HG03045 (cell line): ENCODE measurements around the gene YEATS4.
"Not testable (repeated sequence)": the region's sequence is repeated elsewhere in the genome, so short reads cannot be mapped to it uniquely, and the experiment has no call there.

ENCODE experiments used
- ATAC-seq: cut with Tn5 transposase; IDR thresholded peaks from one replicate; pipeline ENCODE4 v1.9.1; 2021; ENCODE audit warnings: mild to moderate bottlenecking, moderate library complexity; ENCODE audit not compliant: unreplicated experiment

Gene YEATS4

DNA sequence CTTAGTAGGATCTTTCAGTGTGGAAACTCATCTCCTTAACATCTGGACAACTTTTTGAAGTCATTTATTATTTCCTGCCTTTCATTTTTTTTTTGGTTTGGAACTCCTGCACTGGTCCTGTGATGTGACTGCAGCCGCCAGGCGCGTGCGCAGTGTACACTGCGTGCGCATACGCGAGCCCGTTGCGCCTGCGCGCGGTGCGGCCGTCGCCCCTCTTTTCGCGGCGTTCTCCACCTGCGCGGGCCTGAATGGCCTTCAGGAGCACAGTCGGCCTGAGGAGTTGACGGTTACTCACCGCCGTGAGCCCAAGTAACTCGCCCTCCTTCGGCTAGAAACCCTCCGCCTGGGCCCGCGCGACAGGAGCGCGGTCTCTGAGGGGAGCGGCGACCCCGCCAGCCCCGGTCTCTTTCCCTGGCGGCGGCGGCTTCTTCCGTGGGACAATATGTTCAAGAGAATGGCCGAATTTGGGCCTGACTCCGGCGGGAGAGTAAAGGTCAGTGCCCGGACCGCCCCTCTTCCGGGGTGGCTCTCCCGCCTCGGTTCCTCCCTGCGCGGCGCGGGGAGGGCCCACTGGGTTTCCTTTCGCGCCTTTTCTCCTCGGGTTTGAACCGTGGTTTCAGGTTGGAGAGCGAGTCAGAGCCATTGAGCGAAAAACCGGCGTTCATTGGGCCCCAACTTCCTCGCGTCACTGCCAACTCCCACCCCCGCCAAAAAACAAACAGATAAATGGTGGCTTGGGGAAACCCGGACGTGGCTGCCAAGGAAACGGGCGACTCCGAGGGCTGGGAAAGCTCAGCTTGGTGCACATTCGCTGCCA is at the start of gene YEATS4:
Gene YEATS4, plus strand, starts transcription at position 213 of the 817 bp plus-strand sequence. Its CDS starts 230 bp downstream, at position 443.
- peak; percentile 88 for ATAC-seq

DNA sequence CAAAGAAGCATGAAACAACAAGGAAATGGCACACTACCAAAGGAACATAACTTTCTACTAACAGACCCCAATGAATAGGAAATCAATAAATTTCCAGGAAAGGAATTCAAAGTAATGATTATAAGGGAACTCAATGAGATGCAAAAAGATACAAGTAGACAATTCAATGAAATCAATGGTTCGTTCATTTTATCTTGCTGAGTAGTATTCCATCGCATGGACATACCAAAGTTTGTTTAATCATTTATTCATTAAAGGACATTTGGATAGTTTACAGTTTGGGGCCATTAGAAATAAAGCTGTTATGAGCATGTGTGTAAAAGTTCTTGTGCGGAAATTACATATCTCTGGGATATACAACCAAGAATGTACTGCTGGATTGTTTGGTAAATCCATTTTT is 46.3 kb upstream of the YEATS4 start:
- ATAC-seq = no peak

DNA sequence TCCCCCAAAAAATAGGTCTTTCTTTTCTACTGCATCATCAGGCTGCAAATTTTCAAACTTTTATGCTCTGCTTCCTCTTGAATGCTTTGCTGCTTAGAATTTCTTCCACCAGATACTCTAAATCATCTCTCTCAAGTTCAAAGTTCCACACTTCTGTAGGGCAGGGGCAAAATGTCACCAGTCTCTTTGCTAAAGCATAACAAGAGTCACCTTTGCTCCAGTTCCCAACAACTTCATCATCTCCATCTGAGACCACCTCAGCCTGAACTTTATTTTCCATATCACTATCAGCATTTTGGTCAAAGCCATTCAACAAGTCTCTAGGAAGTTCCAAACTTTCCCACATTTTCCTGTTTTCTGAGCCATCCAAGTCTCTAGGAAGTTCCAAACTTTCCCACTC is 42.8 kb upstream of the YEATS4 start:
- not testable (repeated sequence) for ATAC-seq

DNA sequence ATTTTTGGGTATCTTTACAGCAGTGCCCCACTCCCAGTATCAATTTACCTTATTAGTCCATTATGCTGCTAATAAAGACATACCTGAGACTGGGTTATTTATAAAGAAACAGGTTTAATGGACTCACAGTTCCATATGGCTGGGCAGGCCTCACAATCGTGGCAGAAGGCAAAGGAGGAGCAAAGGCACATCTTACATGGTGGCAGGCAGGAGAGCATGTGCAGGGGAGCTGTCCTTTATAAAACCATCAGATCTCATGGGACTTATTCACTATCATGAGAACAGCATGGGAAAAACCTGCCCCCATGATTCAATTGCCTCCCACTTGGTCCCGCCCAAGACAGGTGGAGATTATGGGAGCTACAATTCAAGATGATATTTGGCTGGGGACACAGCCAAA is 42.3 kb upstream of the YEATS4 start:
- not testable (repeated sequence) for ATAC-seq

DNA sequence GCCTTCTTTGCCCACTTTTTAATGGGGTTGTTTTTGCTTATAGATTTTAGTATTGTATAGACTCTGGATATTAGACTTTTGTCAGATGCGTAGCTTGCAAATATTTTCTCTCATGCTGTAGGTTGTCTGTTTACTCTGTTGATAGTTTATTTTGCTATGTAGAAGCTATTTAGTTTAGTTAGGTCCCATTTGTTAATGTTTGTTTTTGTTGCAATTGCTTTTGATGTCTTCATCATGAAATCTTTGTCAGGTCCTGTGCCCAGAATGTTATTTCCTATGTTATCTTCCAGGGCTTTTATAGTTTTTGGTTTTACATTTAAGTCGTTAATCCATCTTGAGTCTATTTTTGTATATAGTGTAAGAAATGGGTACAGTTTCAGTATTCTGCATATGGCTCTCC is 41.3 kb upstream of the YEATS4 start:
- no peak for ATAC-seq

DNA sequence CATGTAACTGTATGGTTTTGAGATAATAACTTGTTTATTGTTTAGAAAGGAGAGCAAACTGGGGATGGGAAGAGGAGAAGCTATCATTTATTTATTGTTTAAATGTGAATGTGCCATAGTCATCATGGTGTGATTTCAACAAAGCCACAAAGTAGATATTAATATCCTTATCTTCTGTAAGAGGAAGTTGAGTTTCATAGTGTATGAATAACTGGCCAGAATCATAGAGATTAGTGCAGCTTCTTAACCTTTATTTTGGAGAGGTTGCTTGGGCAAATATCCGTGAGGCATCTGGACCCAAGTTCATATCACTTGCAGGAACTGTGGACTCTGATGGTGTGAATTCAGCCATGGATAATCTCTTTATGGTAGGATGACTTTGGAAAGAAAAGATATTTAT is 38.2 kb upstream of the YEATS4 start:
- ATAC-seq = no peak

DNA sequence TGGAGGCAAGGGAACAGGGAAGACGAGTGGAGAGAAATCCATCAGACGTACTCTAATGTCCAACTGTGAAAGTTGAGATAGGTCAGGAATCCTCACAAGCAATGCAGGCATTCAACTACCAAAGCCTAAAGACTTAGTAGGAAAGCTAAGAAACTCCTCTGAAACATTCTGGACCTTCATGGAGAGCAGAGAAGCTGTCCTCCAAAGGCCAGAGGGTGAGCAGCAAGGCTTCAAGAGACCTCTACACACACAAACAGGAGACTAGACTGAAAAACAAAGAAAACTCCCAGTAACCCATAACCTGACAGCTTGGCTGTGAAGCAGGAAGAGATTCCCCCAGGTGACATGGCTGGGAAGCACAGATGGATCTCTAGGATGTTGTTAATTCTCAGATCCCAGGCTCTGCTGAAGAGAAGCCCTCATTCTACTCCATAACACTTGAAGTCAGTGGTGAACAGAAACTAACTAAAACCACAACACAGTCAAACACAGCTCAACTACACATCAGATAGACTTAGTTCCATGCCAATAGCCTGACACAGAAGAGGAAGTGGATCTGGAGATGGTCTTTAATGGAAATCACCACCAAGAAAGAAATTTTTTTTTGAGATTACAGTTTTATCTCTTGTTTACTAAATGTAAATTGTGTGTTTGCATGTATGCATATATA is 34.6 kb upstream of the YEATS4 start:
- ATAC-seq = peak; percentile 90

DNA sequence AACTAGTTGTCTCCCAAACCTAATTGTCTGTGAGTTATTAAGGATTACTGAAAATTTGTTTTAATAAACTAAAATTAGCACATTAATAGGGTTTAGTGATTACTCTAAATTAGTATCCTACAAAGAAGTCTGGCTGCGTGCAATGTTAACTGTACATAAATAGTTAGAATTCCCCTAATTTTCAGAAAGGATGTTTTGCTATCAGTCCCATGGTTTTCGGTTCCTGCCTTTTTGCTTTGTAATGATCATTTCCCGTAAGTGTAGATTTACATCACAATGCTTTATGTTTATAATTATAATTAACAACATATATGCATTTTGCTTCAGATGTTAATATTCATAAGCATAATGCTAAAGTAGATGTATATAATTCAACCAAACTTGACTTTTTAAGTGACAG is 31.1 kb upstream of the YEATS4 start:
- no peak for ATAC-seq

DNA sequence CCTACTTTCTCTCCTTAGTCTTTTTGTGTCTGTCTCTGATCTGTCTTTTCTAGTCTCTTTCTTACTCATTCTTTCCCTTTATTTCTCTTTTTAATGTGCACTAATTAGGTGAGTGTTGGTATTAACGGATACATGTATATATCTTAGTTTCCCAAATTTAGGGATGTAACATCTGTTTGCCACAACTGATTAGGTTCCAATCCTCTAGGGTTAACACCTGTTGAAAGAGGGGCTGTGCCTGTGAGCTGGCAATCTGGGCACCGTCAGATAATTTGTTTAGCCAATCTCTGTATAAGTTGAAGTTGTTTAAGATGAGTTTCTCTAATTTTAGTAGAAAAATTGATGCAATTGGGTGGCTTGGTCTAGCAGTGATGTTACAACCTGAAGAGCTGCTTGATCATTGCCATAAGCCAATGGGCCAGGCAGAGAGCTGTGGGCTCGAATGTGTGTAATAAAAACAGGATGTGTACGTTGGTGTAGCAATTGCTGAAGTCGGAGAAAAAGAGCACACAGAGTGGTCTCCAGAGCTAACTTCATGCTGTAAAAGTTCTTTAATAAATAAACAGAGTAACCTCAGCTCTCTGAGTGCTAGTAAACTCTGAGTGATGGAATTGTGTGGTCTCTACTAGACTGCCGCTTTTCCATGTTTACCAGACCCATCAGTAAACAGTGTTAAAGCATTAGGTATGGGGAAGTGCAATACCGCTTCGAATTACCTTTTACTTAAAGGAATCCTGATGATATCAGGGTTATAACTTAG is 29.7 kb upstream of the YEATS4 start:
- ATAC-seq = no peak

DNA sequence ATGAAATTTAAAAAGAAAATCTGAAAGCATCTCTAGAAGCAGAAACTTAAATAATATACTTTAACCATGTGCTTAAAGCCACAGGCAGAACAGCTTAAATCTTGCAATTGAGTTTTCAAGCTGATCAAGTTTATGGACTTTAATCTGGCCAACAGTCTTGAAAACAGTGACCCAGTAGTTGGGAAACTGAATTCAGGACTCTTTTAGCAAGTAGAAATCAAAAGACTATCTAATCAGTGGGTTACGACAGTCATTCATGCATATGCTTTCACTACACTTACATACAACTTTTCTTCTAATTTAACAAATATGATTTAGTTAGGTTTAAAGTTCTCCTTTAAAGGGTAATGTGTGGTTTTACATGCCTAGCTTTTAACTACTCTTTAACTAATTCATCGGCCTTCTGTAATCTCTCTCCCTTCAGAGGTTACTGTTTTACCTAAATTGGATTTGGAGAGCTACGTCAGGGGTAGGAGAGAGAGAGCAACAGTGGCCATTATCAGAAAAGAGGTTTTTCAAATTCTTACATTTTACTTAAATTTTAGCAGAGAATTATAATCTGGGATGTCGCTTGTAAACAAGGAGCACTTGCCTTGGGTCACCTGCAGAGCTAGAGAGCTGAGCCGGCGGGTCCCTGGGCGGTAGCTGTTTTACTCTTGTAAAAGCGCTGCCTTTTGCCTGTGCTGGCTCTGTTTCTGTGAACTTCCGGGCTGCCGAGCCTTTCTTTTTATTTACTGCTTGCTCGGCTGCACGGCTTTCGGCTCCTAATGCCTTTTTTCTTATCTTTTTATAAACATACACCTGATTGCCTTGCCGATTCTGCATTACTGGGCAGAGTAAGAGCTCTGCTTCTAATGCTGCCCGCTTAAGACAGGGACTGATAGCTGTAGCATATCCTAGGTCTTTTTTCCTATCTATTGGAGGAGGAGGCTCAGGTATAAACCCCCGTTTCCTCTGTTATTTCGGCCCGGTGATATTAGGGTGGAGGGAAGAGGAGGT is 28.8 kb upstream of the YEATS4 start:
- ATAC-seq = peak; percentile 87

DNA sequence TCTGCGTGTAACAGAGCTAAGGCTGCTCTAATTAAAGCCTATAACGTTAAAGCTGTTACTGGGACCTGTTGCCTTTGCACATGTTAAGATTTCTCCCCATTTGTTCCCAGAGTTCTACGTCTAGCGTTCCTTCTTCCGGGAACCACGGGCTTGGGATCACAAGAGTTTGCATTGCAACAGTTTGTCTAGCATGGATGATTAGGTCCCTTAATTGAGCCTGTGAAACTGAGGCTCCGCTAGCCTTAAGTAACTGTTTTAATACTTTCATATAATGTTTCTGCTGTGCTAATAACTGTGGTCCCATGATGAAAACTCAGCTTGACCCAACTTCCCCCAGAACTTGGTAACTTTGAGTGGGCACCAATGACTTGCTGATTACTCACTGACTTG is 28.0 kb upstream of the YEATS4 start:
- ATAC-seq = no peak

DNA sequence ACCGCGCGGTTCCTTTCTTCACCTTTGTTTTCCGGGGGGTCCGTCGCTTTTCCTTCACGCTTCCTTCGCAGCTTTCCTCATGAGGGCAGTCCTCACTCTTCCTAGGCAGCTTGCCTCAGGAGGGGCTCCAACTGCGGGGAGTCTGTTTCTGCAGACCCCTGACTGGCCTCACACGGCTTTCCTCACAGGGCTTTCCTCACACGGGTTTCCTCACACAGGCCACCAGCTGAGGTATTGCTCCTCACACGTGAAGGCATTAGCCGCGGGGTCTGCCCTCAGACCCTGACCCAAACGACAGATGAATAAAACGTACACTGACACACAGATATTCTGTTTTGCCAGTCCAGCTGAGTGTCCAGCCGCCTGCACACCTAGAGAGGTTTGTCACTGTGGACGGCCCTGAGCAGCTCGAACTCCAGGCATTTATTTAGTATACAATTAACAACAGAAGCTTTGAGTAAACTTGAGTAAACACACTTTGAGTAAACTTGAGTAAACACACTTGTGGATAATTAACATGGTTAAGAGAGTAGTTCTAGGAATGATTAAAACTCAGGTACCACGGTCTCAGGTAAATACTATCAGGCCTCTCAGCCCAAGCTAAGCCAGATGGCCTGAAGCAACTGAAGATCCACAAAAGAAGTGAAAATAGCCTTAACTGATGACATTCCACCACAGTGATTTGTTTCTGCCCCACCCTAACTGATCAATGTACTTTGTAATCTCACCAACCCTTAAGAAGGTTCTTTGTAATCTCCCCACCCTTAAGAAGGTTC is 27.4 kb upstream of the YEATS4 start:
- ATAC-seq = no peak

DNA sequence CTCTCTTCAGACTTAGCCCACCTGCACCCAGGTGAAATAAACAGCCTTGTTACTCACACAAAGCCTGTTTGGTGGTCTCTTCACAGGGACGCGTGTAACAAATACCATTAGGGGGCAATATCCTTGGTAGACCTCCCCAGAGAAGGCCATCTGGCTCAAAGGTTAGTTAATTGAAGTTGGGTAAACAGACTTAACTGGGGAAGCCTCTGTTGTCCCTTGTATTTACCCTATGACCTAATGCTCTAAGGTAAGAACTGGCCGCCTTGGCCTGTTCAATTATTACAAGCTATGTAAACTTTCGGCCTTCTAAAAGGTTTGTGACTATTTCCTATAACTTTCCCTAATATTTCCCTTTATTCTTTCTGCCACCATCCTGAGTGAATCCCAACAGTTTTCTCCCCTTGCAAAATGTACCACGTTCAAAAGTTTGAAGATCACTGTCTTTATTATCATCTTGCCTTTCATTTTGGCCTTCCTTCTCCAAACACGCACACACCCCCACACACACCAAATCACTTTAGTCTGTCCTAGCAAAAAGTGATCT is 26.7 kb upstream of the YEATS4 start:
- no peak for ATAC-seq

DNA sequence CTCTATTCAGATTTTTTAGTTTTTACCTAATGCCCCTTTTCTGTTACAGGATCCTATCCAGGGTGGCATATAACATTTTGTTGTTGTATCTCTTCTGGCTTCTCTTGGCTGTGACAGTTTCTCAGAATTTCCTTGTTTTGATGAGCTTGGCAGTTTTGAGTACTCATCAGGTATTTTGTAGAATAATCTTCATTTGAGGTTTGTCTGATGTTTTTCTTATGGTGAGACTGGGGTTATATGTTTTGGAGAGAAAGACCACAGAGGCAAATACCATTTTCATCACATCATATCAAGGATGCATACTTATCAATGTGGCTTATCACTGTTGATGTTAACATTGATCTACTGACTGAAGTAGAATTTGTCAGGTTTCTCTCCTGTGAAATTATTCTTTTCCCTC is 25.4 kb upstream of the YEATS4 start:
- ATAC-seq = no peak

DNA sequence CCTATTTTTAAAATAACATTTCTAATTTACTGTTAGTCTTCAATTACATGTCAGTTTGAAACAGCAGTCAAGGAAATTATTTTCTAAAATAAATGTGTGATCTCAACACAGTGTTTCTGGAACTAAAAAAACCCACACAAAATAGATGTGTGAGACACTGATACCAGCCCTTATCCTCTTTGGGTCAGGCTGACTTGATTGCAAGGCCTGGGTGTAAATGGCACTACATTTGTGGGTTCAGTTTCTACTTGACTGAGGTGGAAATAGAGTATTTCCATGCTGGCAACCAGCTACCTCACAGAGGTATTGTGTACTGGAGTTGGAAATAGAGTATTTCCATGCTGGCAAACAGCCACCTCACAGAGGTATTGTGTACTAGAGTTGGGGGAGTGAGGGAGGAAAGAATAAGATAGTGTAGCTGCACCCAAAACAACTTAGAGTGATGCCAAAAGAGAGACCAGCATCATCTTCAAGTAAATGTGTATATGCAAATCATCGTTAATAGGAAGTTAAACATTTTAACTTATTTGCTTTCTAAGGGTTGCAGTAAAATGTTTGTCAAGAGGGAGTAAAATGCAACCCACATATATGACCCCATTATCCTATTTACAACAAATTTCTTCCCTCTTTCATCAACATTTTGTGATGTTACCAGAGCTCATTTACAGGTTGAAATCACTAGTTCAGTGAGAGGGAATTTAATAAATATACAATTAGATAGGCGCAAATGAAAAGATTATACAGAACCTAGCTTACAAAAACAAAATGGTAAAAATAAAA is 22.0 kb upstream of the YEATS4 start:
- no peak for ATAC-seq

DNA sequence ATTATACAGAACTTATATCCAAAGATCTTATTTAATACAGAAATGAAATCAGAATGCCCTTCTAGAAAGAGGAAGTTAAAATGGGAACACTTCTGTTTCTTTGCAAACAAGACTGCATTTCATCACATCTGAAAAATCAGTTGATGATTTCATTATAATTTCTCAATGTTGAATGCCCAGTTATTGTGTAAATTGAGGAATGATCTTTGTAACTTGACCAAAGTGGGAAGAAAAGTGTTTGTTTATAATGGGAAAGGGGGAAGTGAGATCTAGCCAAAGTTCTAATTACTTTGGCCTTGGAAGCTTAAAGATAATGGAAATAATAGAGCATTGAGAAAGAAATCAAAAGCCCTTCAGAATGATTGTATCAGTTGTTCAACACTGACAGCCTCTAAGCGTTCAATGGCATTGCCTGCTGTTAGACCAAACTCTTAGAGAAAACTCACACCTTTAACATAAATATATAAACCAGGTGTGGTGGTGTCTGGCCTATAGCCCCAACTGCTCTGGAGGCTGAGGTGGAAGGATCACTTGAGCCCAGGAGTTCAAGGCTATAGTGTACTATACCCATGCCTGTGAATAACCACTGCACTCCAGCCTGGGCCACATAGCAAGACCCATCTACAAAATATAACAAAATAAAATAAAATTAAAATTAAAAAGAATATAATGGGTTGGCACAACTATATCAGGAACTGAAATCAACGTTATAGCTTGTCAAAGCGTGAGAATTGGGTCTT is 21.3 kb upstream of the YEATS4 start:
- ATAC-seq = no peak

DNA sequence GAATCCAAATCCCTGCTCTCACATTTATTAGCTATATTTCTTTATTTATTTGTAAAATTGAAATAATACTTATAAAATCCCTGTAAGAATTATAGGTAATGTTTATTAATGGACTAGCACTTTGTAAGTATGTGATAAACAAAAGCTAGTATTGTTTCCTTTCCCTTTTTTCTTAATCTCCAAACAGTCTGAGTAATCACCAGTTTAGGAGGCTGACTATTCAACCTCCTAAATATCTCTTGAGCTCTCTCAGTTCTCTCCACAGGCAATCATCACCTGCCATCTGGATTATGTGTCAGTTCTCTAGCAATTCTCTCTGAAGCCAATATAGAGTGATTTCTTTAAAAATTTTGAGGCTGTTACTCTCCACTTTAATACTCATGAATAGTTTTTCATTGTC is 20.6 kb upstream of the YEATS4 start:
- no peak for ATAC-seq

DNA sequence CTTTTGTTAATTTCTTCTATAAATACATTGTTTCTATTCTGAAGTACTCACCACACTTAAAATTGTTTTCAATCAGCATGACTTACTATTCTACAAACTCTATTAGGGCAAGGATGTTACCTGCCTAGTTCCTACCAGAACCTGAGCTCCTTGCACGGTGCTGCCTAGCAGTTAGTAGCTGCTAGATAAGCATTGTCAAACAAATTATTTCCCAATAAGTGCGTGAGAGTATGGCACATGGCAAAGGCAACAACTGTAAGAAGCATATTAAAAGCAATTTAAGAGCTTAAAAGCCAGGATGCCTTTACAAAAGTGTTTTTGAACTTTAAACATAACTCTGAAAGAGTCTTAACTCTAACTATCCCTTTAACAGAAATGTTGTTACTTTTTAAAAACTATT is 19.5 kb upstream of the YEATS4 start:
- ATAC-seq = no peak
